ENCODE measurements around the gene CIDEC. TPM values are rescaled to one million over a fixed set of nuclear protein-coding genes. Genes with fewer than 3 reads are reported as not detected.

CIDEC gene
- total RNA-seq, 1 experiment from 2014 or later, result 0.37 TPM

GRCh38 chr3:9893739-9894138 lies 13.7 kb upstream of the CIDEC start:
- peaks cover 64% of the 10 kb centered on the region for H3K4me1 ChIP-seq (replicated peaks; ENCODE audit: insufficient read depth)
- no TSS peak for BruUV-seq (replicated peaks)

GRCh38 chr3:9891072-9891622 lies 11.1 kb upstream of the CIDEC start:
- no TSS peak for BruUV-seq (replicated peaks)
- Histone ChIP-seq H3K4me1 (replicated peaks; ENCODE audit: insufficient read depth) (peaks cover 38% of the 10 kb centered on the region), H4K20me1 (ENCODE audit: insufficient read depth) (no peaks in the 10 kb centered on the region), H2AFZ (peak overlapping the region; percentile 85), H3F3A (ENCODE audit: insufficient read depth, low read depth) (peaks cover 47% of the 10 kb centered on the region), H3K27ac (peak overlapping the region; percentile 72), H3K4me3 (peak overlapping the region; percentile 77), H3K36me3 (ENCODE audit: low read depth) (peaks cover 16% of the 10 kb centered on the region), H3K9me2 (ENCODE audit: insufficient read depth) (no peaks in the 10 kb centered on the region), H3K9me3 (ENCODE audit: insufficient read depth, low read depth) (no peaks in the 10 kb centered on the region), H3K79me2 (ENCODE audit: low read depth) (peaks cover 45% of the 10 kb centered on the region), H3K4me2 (peak overlapping the region; percentile 83), H3K27me3 (ENCODE audit: insufficient read depth, low read depth) (no peaks in the 10 kb centered on the region)
- intact Hi-C loops (cut with micrococcal nuclease; ENCODE audit: unreplicated experiment), result no loop called here
- ChIA-PET CTCF (no interaction called here), POLR2A (ENCODE audit: unreplicated experiment) (interaction anchor here (0.6 kb wide), 1 partner anchor 538 kb away, joined by 4 read pairs; no protein-coding TSS in a partner anchor)
- DNase-seq, result no peak
- no peak for TF ChIP-seq EZH2 (IDR thresholded peaks at IDR 0.05; ENCODE audit: low read depth)
- TF ChIP-seq CTCF (conservative IDR thresholded peaks at IDR 0.05), result no peak

More at GRCh38 chr3:9893739-9894138, 13.7 kb upstream of the CIDEC start:
- Histone ChIP-seq H3K4me2 (peak overlapping the region; percentile 20), H3F3A (ENCODE audit: insufficient read depth, low read depth) (peaks cover 73% of the 10 kb centered on the region), H3K9me2 (ENCODE audit: insufficient read depth) (no peaks in the 10 kb centered on the region), H3K79me2 (ENCODE audit: low read depth) (peaks cover 50% of the 10 kb centered on the region), H3K27ac (peak overlapping the region; percentile 58), H4K20me1 (ENCODE audit: insufficient read depth) (no peaks in the 10 kb centered on the region), H3K4me3 (no peak overlapping the region), H2AFZ (no peak overlapping the region), H3K9me3 (ENCODE audit: insufficient read depth, low read depth) (no peaks in the 10 kb centered on the region), H3K36me3 (ENCODE audit: low read depth) (peaks cover 16% of the 10 kb centered on the region), H3K27me3 (ENCODE audit: insufficient read depth, low read depth) (no peaks in the 10 kb centered on the region)
- ChIA-PET CTCF (interaction anchor here (0.5 kb wide), 1 partner anchor 39 kb away, joined by 5 read pairs; no protein-coding TSS in a partner anchor), POLR2A (ENCODE audit: unreplicated experiment) (interaction anchor here (0.8 kb wide), 1 partner anchor 13 kb away, joined by 7 read pairs; no protein-coding TSS in a partner anchor)
- no peak for DNase-seq
- intact Hi-C loops (cut with micrococcal nuclease; ENCODE audit: unreplicated experiment), result no loop called here
- TF ChIP-seq CTCF (conservative IDR thresholded peaks at IDR 0.05), result no peak
- TF ChIP-seq EZH2 (IDR thresholded peaks at IDR 0.05; ENCODE audit: low read depth), result no peak

GRCh38 chr3:9890249-9891071 lies 10.4 kb upstream of the CIDEC start, which contains the start of gene JAGN1:
Gene JAGN1 (plus strand): TSS chr3:9890610. CDS start chr3:9890723, 113 bp downstream.
- ChIA-PET POLR2A (ENCODE audit: unreplicated experiment) (interaction anchor here (0.6 to 0.7 kb wide), 3 partner anchors 11 to 86 kb away, joined by 3 to 13 read pairs (median 4); partner anchors contain the start of genes CIDEC and IL17RC), CTCF (interaction anchor here (0.6 kb wide), 3 partner anchors 47 to 1318 kb away, joined by 4 to 9 read pairs (median 4); partner anchors contain the start of gene RPUSD3)
- Histone ChIP-seq H3F3A (ENCODE audit: insufficient read depth, low read depth) (peaks cover 40% of the 10 kb centered on the region), H3K9me2 (ENCODE audit: insufficient read depth) (no peaks in the 10 kb centered on the region), H3K9me3 (ENCODE audit: insufficient read depth, low read depth) (no peaks in the 10 kb centered on the region), H3K4me3 (peak within 1 kb of the TSS; percentile 77), H3K79me2 (ENCODE audit: low read depth) (peaks cover 38% of the 10 kb centered on the region), H3K27me3 (ENCODE audit: insufficient read depth, low read depth) (no peaks in the 10 kb centered on the region), H4K20me1 (ENCODE audit: insufficient read depth) (no peaks in the 10 kb centered on the region), H3K4me2 (peak within 1 kb of the TSS; percentile 83), H3K4me1 (replicated peaks; ENCODE audit: insufficient read depth) (peaks cover 32% of the 10 kb centered on the region), H3K36me3 (ENCODE audit: low read depth) (peaks cover 16% of the 10 kb centered on the region), H2AFZ (peak within 1 kb of the TSS; percentile 85), H3K27ac (peak within 1 kb of the TSS; percentile 72)
- TF ChIP-seq CTCF (conservative IDR thresholded peaks at IDR 0.05) (no peak), EZH2 (IDR thresholded peaks at IDR 0.05; ENCODE audit: low read depth) (no peak)
- TSS peak; percentile 48 for BruUV-seq (replicated peaks)
- DNase-seq, result peak; percentile 55 to 79
- intact Hi-C loops (cut with micrococcal nuclease; ENCODE audit: unreplicated experiment), result no loop called here

Data from PC-9 (cell line).